Bone marrow (tissue), 2 donors: ENCODE measurements around the gene SMARCD2.

Experiments used
- DNase-seq, 2 donors: peaks; one replicate each; lab custom pipeline; 2025; lab: John Stamatoyannopoulos, UW

The SMARCD2 gene

DNA sequence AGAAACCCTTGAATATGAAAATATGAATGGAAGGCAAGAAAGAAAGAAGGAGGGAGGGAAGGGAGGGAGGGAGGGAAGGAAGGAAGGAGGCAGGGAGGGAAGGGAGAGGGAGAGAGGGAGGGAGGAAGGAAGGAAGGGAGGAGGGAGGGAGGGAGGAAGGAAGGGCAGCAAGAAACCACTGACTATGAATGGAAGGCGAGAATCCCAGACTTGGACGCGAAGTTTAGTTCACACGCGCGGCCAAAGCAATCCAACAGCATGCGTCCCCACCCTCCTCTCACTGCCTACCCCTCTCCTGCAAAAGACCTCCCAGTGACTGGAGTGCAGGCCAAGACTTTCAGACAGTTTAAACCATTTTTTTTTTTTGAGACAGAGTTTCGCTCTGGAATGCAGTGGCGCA, 7.9 kb upstream of the SMARCD2 start:
- no peak for DNase-seq

DNA sequence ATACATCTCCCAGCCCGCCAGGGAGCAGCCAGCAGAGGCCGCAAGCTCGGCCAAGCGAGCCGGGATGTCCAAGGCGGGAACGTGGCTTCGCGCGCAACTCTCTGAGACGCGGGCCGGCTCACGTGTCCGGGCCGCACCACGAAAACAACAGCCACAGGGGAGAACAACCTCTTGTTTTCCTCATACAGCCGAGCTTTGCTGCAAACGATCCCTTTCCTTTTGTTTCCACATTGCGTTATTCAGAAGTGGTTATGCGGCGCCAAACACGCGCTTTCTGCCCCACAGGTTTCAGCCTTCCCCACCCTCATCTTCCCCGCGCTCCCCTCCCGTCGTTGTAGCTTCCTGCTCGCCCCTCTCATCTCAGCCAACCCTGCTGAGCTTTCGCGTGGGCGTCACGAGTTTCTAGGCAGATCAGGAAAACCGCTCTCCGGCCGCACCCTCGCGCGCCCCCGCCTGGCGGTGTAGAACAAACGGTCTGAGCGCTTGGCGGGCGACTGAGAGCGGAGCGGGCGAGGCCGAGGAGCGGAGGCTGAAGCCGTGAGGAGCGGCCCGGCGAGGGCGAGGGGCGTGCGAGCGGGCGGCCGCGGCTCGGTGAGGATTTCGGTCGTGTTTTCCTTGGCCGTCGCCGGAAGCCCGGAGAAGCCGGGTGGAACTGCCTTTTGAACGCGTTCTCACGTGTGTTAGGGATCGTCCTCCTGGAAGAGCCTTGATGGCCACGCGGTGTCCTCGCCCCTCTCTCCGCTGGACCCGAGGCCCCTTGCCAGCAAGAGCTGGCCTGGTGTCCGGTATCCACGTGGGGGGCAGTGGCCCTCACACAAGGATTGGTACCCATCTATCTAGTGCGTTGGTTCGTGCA, 6.6 kb upstream of the SMARCD2 start:
- peak; percentile 68 to 90 for DNase-seq

DNA sequence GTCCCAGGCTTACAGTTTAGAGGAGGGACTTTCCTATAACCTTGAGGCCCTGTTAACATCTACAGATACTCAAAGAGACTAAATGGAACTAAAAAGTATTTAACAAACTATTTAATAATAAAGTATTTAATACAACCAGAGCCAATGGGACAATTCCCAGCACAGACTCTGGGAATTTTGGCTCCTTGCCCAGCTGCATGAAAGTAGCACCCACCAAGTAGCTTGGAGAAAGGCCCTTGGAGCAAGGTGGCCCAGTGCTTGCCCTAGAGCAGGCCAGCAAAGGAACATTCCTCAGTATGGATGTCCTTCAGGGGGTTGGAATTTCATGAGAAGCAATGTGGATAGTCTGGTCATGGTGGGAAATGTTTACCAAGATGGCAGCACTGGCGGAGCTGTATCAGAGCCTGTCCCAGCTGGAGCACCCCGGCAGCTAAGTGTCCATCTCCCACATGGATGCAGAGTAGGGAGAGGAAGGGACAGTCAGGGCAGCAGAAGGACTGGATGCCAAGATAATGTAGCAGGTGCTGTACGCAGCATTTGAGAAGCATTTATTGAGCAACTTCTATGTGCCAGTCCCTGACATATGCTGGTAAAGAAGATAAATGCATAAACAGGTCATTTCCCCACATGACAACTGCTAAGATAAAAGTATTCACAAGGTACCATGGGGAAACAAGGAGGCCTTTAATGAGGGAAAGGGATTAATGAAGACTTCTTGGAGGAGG, 5.2 kb upstream of the SMARCD2 start:
- DNase-seq, result no peak

DNA sequence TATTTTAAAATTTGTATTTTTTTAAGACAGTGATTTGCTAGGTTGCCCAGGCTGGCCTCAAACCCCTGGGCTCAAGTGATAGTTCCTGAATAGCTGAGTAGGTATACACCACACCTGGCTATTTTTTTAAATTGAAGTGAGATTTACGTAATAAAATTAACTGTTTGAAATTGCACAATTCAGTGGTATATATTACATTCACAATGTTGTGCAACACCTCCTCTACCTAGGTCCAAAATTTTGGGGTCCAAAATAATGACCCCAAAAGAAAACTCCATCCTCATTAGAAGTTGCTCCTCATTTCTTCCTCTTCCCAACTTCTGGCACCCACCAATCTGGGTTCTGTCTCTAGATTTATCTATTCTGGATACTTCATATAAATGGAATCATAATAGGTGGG, 3.0 kb upstream of the SMARCD2 start:
- no peak for DNase-seq

DNA sequence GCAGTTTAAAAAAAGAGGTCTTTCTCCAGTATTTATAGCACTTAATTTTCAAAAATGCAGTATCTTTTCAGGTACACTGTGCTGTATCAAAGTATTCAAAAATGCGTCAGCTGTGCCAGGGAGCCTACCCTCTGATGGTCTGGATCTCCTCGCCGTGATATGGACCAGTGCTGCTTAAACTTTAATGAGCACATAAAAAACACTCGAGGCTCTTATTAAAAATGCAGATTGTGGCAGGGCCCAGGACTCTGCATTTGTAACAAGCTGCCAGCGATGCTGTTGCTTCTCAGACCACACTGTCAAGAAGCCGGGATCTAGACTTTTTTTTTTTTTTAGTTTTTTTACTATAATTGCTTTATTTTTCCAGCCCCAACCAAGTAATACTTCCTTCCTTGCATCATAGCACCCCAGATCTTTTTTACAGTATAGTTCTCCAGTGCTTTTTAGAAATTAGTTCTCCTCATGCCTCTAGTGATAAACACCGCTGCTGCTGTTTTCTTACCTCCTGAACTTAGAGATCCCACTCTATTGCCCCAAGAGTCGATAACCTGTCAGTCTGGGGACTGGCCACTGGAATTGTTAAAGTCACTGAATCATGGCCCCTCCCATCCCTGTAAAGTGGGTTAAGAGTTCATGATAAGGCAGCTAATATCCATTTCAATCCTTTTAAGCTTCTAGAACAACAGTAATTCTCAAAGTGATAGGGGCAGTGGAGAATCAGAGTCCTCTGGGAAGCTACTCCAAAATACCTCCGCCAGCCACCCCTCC, 1.6 kb upstream of the SMARCD2 start:
- DNase-seq, result no peak

DNA sequence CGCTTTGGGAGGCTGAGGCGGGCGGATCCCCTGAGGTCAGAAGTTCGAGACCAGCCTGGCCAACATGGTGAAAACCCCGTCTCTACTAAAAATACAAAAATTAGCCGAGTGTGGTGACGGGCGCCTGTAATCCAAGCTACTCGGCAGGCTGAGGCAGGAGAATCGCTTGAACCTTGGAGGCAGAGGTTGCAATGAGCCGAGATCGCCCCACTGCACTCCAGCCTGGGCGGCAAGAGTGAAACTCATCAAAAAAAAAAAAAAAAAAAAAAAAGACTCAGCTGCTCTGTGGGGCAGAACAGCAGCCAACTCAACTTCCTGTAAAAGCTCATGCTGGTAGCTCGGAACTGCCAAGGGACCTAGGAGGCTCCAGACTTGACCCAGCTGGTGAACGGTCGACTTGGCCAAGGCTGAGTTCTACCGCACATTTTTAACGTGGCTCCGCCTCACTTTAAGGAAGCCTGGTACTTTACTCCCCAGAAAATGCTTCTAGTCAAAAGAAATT, 953 bp upstream of the SMARCD2 start:
- peak; percentile 2 to 58 for DNase-seq

DNA sequence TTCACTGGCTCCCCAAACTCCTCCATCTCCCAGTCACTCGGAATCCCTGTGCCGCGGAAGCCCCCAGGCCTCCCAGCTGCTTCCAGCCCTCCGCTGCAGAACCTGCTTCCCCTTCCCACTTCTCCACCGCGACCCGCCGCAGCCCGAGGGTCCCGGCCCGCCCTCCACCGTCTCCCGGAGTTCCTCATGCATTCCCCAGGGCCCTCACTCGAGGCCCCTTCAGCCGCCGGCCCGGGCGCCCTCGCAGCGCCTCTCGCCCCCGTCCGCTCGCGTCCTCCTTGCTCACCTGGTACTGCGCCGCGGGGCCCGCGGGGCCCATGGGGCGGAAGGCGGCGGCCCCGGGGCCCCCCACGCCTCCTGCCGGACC, 329 bp downstream of the SMARCD2 start:
- peak in 1 of 2 donors; percentile 43 for DNase-seq

DNA sequence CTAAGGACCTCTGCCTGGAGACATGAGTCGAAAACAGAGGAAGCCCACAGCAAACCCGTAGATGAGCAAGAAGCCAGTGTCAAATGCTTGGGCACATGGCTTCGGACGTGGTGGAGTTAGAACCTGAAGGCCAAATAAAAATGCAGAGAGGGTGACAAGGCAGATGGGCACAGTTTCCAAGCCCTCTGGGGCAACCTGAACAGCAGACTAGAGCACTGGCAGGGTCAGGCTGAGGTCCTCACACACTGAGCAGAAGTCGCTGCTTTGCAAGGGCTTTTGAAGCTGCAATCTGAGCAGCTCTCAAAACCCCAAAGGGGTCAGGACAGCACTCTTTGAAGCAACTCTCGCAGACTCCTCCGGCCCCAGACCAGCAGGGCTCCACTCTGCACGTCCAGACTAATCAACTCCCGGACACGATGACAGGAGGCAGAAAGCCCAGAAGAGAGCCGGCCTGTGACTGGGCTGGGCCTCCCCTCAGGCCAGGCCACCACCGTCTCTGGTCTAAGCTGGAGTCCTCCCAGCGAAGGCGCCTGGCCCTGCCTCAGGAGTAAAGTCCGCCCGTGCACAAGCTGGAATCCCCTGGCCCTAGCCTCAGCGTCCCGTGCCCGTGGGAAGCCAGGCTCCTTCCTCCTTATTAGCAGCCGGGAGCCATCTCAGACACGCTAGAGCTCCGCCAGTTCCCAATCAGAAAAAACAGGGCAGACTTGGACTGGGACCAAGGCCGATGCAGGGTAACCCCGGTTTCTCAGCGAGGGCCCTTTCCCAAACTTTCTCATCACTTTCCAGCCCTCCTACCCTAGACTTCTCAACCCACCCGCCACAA, 924 bp downstream of the SMARCD2 start:
- peak in 1 of 2 donors; percentile 22 for DNase-seq

DNA sequence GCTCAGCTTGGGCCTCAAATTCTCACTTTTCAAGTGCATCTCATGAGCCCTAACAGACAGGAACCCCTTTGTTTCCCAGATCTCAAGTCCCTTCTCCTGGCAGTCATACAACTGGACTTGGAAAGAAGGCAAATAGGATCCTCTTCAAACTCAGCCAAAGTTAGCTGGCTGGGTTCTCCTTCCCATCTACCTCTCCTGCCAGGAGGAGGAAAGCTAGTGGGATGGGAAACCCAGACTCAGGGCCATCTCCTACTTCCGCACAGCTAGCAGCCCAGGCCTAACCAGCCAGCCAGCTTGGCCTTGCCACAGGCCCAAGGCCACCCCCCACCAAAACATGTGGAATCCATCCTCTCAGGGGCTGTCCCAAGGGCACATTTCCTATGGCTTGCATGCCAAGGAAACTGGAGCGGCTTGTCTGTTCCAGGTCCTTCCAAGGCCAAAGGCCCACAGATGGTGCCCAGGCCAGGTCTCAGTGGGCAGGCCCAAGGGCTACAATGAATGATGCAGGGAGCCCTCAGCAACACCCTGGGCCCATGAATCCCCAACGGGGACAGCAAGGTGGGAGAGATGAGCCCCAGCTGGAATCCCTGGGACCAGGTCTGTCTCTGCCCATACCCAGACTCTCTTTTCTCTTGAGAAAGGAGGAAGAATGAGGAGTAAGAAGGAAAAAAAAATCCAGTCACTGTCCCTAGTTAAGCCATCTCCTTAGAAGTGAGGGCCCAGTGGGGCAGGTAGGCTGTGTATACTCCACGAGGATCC, 1.7 kb downstream of the SMARCD2 start:
- DNase-seq, result no peak

DNA sequence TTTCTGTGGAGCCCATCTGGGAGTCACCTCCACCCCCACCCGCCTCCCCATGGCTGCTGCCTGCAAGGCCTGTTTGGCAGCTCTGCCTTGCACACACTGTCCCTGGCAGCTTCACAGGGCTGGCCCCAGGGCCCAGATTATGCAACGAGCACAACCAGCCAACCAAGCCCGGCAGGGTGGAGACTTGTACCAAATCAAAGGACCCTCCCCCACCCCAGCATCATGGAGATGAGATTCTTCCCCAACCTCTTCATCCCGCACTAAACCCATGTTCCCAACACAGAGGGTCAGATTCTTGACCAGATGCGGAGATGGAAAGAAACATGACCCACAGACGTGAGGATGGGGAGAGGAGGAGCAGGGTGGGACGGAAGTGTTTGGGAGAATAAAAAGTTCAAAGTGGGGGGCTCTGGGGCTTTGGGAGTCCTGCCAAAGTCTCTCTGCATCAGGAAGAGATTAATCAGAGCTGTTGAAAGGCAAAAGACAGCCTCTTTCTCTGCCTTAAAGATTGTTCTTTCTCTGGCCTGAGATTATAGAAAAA, 3.8 kb downstream of the SMARCD2 start:
- DNase-seq, result no peak

DNA sequence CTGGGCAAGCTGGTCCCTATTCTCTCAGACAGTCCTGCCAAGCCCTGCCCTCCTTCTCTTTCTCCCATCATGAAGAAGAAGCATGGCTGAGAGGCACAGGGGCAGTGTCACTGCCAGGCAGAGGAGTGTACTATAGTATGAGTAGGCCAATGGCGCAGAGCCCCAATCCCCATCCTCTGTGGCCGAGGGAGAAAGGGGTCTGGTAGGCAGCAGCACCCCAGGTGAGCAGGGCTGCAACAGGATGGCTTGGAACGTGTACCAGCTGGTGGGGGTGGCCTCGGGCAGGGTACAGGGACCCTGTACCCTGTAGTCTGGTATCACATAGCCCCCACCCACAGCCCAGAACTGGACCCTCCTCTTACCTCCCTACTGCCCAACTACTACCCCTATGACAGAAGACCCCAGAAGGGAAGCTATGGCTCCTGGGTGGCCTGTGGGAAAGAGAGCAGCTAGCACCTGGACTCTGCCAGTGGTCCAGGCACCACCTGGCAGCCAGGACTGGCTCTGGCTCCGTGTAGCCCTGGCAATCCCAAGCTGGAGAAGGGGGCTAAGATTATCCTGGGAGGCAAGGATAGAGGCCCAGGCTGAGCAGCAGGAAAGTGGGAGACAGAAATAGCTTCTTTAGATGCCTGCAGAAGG, 4.4 kb downstream of the SMARCD2 start:
- DNase-seq, result no peak

DNA sequence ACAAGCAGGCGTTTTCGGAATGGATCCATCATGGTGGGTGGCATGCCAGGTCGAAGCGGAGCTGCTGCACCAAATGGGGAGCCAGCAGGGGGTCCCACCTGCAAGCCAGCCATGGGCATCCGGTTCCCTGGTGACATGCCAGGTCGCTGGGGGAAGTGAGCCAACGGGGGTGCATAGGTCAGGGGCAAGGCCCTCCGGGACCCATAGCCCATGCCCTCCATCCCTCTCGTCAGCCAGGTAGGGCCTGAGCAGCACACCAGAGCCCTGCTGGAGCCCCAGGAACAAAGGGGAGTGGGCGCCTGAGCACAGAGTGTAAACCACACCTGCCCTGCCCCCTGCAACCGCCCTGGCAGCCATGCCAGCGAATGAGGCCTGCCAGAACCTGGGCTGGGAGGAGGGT, 5.0 kb downstream of the SMARCD2 start:
- DNase-seq, result no peak

DNA sequence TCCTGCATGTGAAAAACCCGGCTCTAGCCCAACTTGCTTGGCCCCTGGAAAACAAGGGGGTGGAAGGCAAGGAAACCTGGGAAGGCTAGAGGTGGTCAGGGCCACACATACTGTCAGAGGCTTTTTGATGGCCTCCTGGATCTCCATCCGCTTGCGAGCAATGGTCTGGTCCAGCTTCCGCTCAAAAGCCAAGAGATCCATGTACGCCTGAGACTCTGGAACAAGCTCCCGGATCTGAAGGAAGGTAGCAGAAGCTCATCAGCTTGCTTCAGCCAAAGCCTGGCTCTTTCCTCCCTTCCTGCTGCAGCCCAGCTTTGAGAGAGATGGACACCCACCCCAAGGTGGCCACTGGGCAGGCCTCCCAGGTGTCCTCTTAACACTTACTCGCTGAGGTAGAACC, 5.7 kb downstream of the SMARCD2 start:
- DNase-seq, result no peak

DNA sequence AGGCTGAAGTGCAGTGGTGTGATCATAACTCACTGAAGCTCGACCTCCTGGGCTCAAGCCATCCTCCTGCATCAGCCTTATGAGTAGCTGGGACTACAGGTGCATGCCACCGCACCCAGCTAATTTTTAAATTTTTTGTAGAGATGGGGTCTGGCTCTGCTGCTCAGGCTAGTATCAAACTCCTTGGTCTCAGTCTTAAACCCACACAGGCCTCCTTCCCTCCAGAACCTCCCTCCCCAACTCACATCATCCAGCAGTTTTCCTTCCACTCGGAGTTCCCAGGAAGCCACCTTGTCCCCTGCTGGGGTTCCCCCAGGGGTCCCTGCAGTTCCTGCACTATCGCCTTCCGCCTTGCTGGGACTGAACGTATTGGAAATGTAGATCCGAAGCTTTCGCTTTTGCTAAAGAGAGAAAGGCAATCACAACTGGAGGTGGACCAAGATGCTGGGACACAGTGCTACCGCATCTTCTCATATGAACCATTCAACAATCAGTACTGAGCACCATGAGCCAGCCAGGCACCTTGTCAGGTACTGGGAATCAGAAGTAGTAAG, 7.2 kb downstream of the SMARCD2 start:
- DNase-seq, result no peak

DNA sequence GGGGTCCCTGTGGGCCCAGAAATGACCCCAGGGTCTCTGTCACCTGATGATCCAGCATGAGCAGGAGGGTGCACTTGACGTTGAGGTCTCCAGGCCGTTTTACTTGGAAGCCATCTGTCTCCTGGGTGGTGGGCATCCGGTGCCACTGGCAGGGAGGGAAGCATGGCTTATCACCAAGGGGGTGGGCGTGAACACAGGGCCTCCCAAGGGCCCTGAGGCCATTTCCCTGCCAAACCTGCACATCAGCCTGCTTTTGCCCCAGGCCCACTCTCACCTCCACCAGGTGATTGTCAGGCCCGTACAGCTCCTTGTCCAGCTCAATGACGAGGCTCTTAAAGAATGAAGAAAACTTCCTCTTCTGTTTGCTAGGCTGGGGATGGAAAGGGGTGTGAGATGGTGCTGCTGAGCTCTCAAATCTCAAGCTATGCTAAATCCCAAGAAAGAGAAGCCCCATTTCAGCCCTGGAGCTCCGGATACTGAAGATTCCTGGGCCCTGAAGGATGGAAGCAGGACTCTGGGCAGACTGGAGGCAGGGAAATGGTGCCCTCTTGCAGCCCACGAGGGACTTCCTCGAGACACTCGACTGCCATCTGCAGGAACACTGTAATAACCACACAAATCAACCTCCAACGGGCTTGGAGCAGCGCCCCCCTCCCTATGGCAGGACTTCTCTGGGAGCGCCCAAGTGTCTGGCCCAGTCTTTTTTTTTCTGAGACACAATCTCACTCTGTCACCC, 7.9 kb downstream of the SMARCD2 start:
- DNase-seq, result peak; percentile 7 to 85

DNA sequence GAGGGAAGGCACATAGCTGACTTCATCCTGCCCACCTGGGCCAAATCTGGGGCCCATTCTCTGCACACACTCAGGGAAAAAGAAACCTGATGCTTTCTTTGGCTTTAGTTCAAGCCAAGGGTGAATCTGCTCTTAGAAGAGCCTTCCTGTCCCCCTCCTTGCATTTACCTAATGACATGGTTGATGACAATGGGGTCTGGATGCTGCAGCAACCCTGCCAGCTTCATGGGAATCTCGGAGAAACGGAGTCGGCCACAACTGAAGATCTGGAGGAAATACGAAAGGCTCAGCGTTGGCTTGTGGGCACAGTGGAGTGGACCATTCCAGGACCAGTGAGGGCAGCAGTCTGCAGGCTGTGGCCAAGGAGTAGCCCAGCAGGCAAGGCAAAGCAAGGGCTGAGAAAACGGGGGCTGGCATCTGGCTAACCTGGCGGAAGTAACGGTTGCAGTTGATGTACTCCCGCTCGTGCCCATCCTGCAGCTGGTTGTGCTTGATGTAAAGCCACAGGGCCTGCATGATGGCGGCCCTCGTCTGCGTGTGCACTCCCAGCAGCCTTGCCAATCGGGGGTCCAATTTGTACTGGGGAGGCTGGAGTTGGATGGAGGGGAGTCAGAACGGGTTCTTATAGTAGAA, 8.6 kb downstream of the SMARCD2 start:
- DNase-seq, result no peak

DNA sequence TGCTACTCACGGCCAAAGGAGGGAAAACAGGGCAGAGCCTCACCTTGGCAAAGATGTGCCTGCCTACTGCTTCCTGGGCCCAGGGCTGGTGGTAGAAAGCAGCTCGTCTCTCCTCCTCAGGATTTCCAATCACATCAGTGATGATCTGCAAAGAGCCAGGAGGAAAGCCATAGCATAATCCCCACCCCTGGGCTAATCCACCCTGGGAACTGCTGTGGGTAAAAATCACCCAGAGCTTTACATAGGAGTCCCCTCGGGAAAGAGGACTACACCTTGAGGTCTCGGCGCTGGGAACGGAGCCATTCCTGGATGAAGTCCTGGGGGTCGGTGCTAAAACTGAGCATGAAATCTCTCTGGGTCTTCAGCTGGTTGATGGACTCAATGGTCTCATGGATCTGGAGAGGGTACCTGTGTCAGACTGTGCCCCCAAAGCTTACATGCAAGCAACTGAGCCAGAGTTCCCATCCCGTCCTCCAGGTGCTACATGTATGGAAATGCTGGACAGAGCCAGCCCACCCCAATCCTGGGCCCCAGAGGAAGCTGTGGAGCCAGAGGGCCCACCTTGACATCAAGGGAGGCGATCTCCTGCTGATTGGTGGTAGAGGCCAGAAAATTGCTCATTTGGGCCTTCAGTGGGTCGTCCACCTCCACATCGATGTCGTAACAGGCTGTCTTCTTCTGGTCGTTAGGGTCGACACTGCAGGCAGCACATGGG, 9.3 kb downstream of the SMARCD2 start:
- DNase-seq, result no peak

DNA sequence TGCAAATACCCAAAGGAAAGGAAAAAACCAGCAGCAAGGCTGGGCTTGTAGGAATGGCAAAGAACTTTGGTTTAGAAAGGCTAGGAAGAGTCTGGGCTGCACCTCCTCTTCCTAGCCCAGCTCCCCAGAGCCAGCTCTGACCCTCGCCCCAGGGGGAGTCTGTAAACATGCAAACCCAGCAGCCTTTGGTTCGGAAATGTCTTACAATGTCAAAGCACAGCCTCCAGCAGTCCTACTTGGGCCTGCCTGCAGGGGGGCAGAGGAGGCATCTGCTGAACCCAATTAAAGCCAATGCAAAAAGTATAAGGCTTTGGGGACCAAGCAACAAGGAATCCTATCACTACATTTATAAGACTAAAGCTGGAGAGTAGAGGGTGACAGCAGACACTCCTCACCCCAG, 10.0 kb downstream of the SMARCD2 start:
- no peak for DNase-seq
